Right ventricle myocardium inferior (tissue), 1 donor: ENCODE measurements around the gene ITGA4. TPM values are rescaled to one million over a fixed set of nuclear protein-coding genes. Genes with fewer than 3 reads are reported as not detected.

Experiments
- ATAC-seq: fragments of 200-7000 bp; cut with Tn5 transposase; one replicate; pipeline ENCODE4 v1.9.1; 2020; ENCODE audit warnings: mild to moderate bottlenecking, moderate library complexity
- DNase-seq: peaks from one replicate; pipeline ENCODE4 v3.0.0; 2021; ENCODE audit errors: missing footprints
- intact Hi-C: fragments of 100-400 bp; cut with DNase I; formaldehyde crosslinking; loops from one replicate; pipeline ENCODE4 v1.11.0; 2022
- total RNA-seq: library from RNA; stranded (reverse); fragmentation: NEBNext Ultra II Directional; extraction: Animal tissue kit (Norgen Biotek cat#: 25700); gene quantifications from one replicate; pipeline ENCODE4 v1.2.1, GENCODE V29; 2021
- donor health status: DM: no; HTN: yes; CAD: no; lungs with severe emphysema.

Gene ITGA4
- total RNA-seq, 1 donor from 2014 or later: 1.8 TPM

DNA sequence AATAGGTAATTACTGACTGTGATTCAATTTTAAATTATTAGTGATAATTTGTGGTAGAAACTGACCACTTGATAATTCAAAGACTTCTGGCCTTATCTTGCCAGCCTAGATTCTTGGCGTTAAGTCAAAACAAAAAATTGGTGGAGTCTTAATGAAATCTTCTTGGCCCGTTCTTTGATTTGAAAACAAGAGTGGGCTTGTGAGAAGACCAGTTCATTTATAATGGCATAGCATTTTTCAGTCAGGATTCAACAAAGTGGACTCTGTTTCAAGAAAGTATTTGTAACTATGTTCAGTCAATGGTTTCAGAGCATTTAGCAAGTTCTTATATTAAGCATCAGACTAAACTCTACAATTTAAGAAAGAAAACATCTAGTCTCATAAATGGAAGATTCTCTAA lies 26.0 kb downstream of the ITGA4 start:
- intact Hi-C loops: no loop called here
- DNase-seq: no peak
- no peak for ATAC-seq

DNA sequence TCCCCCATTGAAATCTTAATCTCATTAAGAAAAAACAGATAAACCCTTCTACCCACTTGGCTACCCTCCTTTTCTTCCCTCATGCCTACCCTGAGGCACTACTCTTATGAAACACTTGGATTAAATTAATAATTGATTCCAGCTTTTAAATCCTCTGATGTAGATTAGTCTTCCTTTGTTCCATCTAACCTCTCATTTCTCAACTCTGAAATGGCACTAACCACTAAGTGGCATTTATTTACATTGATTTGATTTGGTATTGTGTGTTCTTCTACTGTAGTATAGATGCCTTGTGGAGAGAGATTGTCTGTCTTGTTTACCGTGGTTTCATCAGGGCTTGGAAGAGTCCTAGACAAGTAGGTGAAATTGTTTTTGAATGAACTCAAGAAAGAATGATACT lies 26.7 kb downstream of the ITGA4 start:
- no peak for ATAC-seq

DNA sequence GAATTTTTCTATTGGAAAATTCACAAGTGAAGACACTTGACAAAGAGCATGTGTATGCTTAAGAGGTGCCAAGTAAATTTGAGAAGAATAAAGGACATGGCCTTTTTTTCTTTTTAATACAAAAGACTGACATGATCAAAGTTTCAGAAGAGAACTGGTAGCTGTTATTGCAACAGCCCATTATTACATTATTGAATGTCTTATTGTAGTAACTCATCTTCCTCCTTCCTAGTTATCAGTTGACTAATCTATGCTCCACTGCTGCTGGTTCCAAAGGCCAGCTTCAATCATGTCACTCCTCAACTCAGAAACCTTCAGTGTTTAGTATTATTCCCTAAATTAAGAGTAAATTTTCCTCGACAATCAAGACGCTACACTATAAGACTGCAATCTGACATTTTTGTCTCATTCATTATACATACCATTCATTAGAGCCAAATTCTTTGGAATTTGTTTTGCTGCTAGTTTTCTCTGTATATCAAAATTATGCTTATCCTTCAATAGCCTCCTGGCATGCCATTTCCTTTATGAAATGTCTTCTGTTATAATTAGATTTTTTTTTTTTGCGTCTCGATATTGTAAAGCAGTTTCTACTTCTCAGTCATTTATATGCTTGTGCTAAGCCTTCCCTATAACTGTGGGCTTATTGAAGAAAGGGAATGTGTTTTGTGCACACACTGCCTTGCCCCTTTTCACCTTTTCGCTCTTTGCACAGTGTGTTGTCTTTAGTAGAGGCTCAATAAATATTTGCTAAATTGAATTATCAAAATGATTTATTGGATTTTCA lies 27.9 kb downstream of the ITGA4 start:
- intact Hi-C loops: no loop called here
- ATAC-seq (no peak), DNase-seq (no peak)

More for the DNA sequence above, 26.7 kb downstream of the ITGA4 start:
- DNase-seq: no peak
- intact Hi-C loops: no loop called here

GRCh38 chr2:181485638-181485946 lies 28.4 kb downstream of the ITGA4 start:
- intact Hi-C loops: no loop called here
- DNase-seq (no peak), ATAC-seq (no peak)

GRCh38 chr2:181499231-181499630 lies 42.0 kb downstream of the ITGA4 start:
- intact Hi-C loops: no loop called here
- ATAC-seq (no peak), DNase-seq (no peak)

DNA sequence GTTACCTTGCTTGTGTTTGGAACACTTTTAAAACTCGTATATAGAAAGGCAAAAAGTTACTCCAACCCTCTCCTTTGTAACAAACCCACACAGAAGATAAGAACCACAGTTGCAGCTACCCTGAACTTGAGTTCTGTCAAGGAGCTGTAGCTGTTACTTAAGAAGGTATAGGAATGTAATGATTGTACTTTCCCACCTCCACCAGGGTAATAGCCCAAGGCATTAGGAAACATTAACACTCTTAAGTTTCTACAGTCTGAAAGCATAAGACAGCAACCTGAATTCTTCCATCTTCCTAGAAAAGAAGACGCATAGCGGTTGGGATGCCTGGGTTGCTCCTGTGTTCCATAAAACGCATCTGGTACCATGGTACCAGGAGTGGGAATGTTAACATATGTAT lies 43.0 kb downstream of the ITGA4 start:
- DNase-seq (no peak), ATAC-seq (no peak)
- intact Hi-C loops: no loop called here

DNA sequence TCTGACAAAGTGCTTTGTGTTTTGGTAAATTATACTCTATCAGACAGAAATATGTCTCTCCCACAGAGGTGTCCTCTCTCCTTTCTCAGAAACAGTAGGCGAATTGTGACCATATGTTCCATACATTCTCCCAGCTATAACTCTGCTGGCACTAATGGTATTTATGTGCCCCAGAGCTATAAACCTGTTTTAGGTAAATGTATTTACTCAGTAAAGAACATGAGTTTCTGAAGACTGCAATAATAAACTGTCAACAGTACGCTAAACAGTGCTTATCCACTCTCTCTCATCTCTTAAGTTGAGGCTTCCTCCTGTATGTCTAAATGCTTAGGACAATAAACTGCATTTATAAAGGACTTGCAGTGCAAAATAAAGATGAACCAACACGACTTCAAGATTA lies 58.5 kb downstream of the ITGA4 start:
- DNase-seq (no peak), ATAC-seq (no peak)
- intact Hi-C loops: no loop called here

DNA sequence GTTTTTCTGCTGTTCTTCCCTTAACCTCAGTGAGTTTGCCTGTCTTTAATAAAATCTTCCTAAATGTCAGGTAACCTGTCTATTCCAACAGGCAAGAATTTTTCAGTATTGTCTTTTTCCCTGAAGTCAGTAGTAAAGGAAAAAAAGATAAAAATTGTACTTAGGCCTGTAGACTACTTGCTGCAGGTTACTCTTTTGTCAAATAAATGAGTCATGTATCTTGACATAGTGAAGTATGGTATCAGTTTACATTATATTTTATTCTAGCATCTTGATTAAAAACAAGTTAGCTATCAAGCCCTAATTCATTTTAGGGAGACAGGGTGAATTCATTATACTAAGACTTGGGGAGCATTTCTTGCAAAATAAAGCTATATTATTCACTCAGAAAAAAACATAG lies 59.8 kb downstream of the ITGA4 start:
- DNase-seq: no peak
- ATAC-seq: no peak
- intact Hi-C loops: no loop called here

- intact Hi-C loops: no loop called here
Measured at GRCh38 chr2:181517685-181518301, 60.6 kb downstream of the ITGA4 start.

DNA sequence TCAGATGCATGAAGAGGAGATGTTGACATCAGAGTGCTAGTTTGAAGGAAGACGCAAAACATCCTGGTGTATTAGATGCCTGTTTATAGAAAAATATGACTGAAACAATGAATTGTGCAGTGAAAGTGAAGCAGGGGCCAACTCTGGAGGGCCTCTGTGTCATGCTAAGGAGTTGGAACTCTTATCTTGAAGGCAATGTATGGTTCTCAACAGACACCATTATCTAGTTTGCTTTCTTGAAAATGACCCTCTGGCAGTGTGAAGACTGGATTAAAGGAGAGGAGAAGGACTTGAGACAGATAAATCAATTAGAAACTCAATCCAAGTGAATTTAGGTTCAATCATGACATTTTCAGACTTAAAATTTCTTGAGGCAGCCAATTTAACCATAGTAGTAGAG lies 63.1 kb downstream of the ITGA4 start:
- no peak for DNase-seq
- no peak for ATAC-seq
- intact Hi-C loops: no loop called here

More at GRCh38 chr2:181517685-181518301, 60.6 kb downstream of the ITGA4 start:
- DNase-seq (no peak), ATAC-seq (no peak)

GRCh38 chr2:181523756-181524155 lies 66.6 kb downstream of the ITGA4 start:
- ATAC-seq: no peak
- DNase-seq: no peak
- intact Hi-C loops: no loop called here

DNA sequence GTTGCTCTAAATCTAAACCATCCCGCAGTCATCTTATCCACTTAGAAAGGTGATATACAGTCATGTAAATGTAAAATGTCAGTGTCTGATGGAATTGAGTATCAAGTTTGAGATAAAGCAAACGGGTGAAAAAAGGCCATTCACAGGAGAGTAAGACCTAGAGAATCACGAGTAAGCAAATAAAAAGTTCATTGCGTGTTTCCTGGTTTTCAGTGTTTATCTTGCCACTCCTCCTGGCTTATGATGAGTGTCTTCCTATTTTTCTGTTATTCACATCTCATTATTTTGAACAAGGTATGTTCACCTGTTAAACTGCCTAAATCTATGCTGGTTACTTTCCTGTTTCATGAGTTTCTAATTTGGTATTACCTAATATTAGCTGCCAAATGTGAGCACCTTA lies 68.8 kb downstream of the ITGA4 start:
- intact Hi-C loops: no loop called here
- DNase-seq (no peak), ATAC-seq (no peak)

GRCh38 chr2:181527058-181527457 lies 69.9 kb downstream of the ITGA4 start:
- DNase-seq (no peak), ATAC-seq (no peak)
- intact Hi-C loops: no loop called here

DNA sequence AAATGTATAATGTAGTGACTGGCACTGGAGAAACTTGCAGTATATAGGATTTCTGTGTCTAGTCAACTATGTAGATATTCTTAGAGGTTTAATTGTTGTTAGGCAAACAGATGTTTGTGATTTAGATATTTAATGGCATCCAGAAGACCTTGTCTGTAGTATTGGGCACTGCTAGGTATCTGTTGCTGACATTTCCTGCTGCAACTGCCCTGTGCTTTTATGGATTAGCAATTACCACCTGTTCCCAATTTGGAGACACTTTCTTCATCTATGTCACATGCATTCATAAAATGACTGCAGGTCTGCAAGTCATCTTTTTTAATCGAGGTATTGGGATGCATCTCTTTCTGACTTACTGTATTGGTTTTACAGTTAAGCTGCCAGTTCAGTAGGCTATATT lies 71.3 kb downstream of the ITGA4 start:
- no peak for DNase-seq
- ATAC-seq: no peak
- intact Hi-C loops: no loop called here

GRCh38 chr2:181536730-181537129 lies 79.5 kb downstream of the ITGA4 start:
- intact Hi-C loops: no loop called here
- DNase-seq (no peak), ATAC-seq (no peak)

DNA sequence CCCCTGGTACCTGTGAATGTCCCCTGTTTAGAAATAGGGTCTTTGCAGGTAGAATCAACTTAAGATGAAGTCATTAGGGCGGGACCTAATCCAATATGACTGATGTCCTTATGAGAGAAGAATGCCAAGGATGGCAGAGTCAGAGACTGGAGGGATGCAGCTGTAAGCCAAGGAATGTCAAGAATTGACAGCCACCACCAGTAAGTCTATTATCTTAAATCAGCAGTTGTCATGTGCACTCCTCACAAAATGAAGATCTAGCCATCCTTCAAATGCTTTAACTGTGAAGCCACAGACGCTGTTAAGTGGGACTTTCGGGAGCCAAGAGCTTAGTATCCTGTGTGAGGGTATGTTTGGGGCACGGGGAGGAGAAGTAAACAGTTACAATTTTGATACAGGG lies 83.2 kb downstream of the ITGA4 start:
- intact Hi-C loops: no loop called here
- DNase-seq: no peak
- ATAC-seq: no peak

GRCh38 chr2:181542170-181542569 lies 85.0 kb downstream of the ITGA4 start:
- DNase-seq (no peak), ATAC-seq (no peak)
- intact Hi-C loops: no loop called here

DNA sequence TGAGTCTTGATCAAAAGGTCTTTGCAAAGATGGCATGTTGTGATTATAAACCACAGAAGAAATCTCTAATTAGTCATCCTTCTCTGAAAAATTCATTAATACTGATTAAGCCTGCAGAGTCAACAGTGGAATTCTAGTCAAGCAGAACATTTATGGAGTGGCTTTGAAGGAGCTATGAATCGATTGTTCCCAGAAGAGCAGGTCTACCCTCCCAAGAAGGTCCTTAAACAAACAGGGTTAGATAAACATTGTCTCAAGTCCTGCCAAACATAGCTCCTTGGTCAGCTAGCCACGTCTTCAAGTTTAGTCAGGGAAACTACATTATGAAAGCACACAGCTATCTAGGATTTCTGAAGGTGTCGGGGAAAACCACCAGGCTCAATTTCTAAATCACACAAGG lies 88.9 kb downstream of the ITGA4 start:
- no peak for ATAC-seq
- DNase-seq: no peak
- intact Hi-C loops: no loop called here

- DNase-seq: no peak
- no peak for ATAC-seq
- intact Hi-C loops: no loop called here
Measured at GRCh38 chr2:181552808-181553207, 95.6 kb downstream of the ITGA4 start.

- intact Hi-C loops: no loop called here
- ATAC-seq (no peak), DNase-seq (no peak)
Measured at GRCh38 chr2:181553244-181553643, 96.1 kb downstream of the ITGA4 start.
